SU-DHL-6 (cell line): ENCODE data around the gene USB1.

Experiments used
- EZH2phosphoT487 ChIP-seq: fragments of 200-600 bp; sonication (generic), shearing (Covaris generic); conservative IDR thresholded peaks from 2 replicates; pipeline ENCODE4 v1.6.1; 2018; ENCODE audit warnings: mild to moderate bottlenecking, antibody characterized with exemption, low read length, moderate library complexity, mixed read lengths
- TF ChIP-seq, protein P1 (sequence below): fragments of 200-600 bp; sonication (generic); IDR thresholded peaks from one replicate; pipeline ENCODE4 v1.5.1; 2017; ENCODE audit warnings: antibody characterized with exemption, mild to moderate bottlenecking, low read length, moderate library complexity; ENCODE audit not compliant: insufficient read depth, poor library complexity, severe bottlenecking

DNA sequence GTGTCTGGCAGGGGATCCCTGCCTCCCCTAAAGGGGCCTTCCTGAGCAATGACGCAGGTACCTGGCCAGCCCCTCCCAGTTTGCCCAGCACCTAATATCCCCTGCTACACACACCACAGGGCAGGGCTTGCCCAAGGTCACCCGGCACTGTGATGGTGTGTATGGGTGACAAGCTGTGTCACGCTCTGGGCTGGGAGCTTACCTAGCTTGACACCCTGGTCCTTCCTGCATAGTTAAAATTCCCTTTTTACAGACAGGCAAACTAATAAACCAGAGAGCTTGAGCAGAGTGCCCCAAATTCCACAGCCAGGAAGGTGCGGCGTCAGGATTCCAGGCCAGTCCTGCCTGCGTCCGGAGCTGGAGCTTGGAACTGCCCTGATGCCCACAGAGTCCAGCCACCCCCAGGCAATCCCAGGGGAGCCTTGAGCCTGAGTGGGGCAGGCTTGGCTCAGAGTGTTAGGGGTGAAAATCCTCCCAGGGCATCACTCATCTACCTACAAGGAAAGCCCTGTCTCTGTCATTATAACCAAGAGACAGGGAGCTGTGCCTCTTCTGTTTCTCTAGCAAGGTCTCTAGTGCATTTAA lies 42.5 kb downstream of the USB1 start:
- TF ChIP-seq, protein P1, sequence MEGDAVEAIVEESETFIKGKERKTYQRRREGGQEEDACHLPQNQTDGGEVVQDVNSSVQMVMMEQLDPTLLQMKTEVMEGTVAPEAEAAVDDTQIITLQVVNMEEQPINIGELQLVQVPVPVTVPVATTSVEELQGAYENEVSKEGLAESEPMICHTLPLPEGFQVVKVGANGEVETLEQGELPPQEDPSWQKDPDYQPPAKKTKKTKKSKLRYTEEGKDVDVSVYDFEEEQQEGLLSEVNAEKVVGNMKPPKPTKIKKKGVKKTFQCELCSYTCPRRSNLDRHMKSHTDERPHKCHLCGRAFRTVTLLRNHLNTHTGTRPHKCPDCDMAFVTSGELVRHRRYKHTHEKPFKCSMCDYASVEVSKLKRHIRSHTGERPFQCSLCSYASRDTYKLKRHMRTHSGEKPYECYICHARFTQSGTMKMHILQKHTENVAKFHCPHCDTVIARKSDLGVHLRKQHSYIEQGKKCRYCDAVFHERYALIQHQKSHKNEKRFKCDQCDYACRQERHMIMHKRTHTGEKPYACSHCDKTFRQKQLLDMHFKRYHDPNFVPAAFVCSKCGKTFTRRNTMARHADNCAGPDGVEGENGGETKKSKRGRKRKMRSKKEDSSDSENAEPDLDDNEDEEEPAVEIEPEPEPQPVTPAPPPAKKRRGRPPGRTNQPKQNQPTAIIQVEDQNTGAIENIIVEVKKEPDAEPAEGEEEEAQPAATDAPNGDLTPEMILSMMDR = no peak
- TF ChIP-seq EZH2phosphoT487 = no peak
